ENCODE measurements around the gene OCIAD1.
"Not testable (repeated sequence)": the region's sequence is repeated elsewhere in the genome, so short reads cannot be mapped to it uniquely, and the experiment has no call there.

Gene OCIAD1

DNA sequence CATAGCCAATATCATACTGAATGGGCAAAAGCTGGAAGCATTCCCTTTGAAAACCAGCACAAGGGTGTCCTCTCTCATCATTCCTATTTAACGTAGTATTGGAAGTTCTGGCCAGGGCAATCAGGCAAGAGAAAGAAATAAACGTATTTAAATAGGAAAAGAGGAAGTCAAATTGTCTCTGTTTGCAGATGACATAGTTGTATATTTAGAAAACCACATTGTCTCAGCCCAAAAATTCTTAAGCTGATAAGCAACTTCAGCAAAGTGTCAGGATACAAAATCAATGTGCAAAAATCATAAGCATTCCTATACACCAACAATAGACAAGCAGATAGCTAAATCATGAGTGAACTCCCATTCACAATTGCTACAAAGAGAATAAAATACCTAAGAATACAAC is 9.5 kb upstream of the OCIAD1 start:
- not testable (repeated sequence) for DNase-seq

DNA sequence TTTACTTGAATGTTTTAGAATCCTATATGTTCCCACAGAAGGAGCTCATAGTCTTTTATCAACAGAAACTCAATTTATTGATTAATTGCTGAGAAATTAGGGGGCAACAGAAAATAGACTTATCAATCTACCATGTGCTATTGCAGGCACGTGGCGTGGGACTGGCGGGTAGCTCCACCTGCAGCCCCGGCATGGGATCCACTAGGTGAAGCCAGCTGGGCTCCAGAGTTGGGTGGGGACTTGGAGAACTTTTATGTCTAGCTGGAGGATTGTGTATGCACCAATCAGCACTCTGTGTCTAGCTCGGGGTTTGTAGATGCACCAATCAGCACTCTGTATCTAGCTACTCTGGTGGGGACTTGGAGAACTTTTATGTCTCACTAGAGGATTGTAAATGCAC is 3.3 kb upstream of the OCIAD1 start:
- DNase-seq: no peak

DNA sequence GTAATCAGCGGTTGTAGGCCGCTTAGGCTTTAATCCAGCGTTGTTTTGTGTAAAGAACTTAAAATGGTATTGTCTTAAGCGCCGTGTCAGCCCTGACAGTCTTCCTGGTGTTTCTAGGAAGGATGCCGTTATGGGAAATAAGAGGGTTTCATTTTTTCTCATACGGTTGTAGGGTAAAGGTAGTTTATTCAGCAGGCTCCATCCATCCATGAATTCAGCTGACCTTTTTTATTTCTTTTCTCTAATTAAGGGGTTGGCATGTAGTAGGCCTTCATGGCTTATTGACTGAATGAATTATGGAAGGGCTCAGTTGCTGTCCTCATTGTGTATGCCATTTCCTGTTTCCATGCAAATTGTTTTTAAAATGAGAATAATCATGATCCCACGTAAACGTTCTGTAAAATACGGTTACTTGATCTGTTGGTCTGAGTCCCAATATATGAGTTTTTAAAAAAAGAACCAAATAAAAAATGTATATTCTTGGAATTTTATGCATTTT is 693 bp downstream of the OCIAD1 start:
- DNase-seq: no peak

DNA sequence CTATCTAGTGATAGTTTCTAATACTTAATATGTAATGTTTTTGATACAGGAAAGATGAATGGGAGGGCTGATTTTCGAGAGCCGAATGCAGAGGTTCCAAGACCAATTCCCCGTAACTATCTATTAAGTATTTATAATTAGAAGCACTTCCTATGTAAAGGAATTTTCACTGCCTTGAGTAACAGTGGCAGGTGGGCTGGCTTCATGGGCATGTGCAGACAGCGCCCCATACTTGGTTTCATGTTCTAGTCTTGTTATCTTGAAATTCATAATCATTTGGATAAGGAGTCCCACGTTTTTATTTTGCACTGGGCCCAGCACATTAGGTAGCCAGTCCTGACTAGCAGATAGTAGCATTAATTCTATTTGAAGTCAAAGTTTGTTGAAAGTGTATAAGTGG is 1.7 kb downstream of the OCIAD1 start:
- DNase-seq: no peak

DNA sequence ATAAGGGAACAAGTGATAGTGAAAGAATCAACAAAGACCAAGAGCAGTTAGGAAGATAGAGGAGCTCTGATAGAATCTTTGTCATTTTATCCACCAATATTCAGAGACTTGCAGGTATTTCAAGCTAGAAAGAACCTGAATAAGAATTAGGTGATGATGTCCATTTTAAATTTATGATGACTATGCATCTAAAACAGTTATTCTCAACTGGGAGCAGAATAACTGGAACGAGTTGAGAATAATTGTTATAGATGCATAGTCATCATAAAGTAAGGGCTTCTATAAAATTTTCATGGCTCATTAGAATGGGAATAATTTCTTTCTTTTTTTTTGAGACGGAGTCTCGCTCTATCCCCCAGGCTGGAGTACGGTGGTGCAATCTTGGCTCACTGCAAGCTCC is 5.8 kb downstream of the OCIAD1 start:
- DNase-seq: no peak

DNA sequence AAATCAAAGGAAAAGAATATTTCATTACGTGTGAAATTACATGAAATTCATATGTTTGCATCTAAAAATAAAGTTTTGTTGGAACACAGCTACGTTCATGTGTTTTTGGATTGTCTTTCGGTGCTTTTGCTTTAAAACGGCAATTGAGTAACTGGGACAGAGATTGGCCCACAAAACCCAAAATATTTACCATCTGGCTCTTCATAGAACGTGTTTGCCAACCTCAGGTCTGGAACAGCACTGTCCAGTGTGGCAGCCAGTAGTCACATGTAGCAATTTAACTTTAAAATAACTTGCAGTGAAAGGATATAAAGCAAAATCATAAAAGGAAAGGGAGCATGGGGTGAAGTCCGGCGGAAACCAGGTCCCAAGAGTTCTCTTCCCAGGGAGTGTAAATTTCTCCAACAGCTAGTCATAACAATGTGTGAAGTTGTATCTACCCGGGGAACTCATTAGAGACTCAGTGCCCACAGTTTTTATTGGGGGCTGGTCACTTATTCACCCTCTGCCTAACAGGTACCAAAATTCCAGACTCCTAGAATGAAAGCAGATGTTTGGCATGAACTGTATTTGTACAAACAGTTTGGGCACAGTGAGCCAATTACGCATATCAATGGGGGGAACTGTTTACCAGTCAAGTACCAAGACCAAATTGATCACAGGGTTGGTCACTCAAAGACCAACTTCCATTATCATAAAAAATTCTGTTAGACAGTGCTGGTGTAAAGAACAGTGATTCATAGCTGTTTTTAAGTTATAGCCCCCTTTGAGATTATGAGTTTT is 10.3 kb downstream of the OCIAD1 start:
- DNase-seq: no peak

DNA sequence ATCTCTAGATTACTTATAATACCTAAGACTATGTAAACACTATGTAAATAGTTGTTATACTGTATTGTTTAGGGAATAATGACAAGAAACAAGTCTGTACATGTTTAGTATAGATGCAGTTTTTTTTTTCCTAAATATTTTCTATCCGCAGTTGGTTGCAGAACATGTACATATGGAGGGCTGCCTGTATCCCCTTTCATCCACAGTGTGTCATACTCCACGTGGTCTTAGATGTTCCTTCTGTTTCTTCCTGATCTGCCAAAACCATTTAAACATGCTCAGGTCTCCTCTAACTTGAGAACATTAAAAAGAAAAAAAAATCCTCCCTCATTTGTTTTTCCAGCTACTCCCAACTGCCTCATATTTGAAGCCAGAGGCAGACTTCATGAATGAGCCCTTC is 14.0 kb downstream of the OCIAD1 start:
- no peak for DNase-seq

DNA sequence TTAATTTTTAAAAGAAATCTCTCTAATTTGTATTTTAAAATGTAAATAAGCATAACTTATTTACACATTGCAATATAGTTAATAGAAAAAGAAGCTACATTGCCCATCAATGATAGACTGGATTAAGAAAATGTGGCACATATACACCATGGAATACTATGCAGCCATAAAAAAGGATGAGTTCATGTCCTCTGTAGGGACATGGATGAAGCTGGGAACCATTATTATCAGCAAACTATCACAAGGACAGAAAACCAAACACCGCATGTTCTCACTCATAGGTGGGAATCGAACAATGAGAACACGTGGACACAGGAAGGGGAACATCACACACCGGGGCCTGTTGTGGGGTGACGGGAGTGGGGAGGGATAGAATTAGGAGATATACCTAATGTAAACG is 17.9 kb downstream of the OCIAD1 start:
- not testable (repeated sequence) for DNase-seq

DNA sequence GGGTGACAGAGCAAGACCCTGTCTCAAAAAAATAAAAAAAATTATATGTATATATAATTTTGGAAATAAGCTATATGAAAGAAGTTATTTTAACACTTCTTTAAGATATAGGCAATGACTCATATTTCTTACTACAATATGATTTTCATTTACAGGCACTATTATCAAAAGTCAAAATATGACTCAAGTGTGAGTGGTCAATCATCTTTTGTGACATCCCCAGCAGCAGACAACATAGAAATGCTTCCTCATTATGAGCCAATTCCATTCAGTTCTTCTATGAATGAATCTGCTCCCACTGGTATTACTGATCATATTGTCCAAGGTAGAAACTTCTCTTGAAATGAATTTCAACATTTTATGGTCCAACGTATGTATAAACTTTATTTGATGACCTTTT is 20.8 kb downstream of the OCIAD1 start:
- no peak for DNase-seq

DNA sequence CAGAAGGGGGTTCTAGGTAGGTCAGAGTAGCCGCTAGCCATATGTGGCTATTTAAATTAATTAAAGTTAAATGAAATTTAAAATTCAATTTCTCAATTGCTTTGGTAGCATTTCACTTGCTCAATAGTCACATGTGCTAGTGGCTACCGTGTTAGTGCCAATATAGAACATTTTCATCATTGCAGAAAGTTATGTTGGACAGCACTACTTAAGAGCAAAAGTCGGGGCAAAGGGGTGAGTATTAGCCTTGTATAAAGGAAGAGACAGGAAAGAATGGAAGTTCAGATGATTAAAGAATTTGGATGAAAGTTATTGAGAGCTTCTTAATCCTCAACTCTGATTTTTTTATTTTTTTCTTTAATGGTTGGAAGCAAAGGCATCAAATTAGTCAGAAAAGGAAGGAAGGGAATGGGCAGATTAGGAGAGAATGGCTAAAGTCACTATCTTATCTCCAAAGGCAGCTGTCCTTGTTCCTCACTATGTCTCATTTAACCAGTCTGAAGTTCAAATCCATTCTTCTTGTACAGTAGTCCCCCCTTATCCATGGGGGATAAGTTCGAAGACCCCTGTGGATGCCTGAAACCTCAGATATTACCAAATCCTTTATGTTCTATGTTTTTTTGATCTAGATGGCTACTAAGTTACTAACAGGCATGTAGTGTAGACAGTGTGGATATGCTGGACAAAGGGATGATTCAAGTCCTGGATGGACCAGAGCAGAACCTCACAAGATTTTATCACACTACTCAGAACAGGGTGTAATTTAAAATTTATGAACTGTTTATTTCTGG is 22.9 kb downstream of the OCIAD1 start:
- no peak for DNase-seq

DNA sequence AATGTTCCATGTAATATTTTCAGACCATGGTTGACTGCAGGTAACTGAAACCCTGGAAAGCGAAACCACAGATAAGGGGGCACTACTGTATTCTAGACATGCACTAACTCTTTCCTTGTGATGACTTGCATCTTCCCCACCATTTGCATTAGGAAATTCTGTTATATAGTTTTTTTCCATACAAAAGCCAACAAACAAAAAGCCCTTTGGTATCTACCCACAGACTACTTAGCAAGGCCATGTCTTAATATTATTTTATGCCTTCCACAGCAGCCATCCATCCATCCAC is 23.5 kb downstream of the OCIAD1 start:
- no peak for DNase-seq

DNA sequence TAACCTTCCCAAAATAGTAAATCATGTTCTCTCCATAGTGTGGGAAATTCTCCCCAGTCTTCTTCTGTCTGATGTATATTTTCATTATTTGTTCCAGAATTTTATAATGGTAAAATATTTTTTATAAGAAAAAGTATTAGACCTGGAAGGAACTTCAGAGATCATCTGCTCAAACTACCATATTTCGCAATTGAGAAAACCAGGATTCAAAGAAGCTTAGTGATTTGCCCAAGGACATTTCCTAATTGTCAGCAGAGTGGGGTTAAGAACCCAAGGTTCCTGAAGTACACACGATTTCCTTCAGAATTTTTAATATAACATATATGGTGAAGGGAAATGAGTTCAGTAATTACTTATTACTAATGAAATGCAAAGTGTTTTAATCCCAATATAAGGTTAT is 24.1 kb downstream of the OCIAD1 start:
- no peak for DNase-seq

DNA sequence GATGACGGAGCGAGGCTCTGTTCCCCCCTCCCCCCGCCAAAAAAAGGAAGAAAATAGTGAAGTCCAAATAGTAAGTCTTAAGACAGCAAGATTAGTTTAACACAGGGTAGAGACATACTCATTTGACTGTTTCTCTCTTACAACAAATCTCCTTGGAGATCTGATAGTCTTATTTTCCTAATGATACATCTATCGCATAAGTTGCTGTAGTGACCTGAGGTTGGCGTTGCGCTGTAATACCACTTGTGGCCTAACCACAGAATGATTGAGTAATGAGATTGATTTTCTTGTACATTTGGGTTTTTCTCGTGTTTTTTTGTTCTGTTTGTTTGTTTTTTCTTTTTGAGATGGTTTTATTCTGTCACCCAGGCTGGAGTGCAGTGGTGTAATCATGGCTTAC is 27.2 kb downstream of the OCIAD1 start:
- no peak for DNase-seq

DNA sequence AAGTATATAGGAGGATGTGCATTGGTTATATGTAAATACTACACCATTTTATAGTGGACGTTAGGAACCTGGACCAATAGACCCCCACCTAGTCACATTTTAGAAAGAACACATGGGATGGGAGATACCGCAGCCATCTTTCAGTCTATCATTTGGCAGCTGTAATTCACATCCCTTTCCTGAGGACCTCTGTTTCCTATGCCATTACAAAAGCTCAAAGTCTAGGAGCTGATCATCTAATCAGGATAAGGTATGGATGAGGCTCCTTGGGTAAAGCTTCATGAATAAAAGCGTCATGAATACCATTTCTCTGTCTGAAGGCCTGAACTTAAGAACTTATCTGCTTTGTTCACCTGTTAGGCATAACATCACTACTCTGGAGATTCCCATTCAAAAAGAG is 31.1 kb downstream of the OCIAD1 start:
- no peak for DNase-seq

DNA sequence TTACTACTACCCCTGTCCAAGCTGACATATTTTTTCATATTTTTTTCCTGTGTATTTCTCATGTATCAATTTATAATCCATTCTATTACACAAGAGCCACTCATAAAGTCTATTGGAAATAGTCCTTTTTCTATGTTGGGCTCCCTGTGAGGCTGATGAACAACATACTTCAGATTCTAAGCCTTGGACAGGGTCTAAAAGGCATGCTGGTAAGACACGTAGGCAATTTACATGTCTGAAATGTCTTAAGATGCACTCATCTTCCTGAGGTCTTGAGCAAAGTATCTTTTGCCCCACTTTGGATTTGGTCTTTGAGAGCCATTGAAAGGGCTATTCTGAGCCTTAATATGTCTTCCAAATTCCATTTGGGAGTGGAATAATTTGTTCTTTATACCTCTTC is 31.8 kb downstream of the OCIAD1 start:
- DNase-seq: no peak

DNA sequence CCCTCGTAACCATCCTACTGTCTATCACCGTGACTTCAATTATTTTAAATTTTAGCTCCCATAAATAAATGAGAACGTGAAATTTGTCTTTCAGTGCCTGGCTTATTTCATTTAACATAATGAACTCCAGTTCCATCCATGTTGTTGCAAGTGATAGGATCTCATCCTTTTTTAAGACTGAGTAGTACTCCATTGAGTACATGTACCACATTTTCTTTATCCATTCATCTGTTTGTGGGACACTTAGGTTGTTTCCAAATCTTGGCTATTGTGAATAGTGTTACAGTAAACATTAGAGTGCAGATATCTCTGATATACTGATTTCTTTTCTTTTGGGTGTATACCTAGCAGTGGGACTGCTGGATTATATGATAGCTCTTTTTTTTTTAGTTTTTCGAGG is 32.8 kb downstream of the OCIAD1 start:
- no peak for DNase-seq

DNA sequence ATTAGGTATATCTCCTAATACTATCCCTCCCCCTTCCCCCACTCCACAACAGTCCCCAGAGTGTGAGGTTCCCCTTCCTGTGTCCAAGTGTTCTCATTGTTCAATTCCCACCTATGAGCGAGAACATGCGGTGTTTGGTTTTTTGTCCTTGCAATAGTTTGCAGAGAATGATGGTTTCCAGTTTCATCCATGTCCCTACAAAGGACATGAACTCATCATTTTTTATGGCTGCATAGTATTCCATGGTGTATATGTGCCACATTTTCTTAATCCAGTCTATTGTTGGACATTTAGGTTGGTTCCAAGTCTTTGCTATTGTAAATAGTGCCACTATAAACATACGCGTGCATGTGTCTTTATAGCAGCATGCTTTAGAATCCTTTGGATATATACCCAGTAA is 33.8 kb downstream of the OCIAD1 start:
- DNase-seq: not testable (repeated sequence)

DNA sequence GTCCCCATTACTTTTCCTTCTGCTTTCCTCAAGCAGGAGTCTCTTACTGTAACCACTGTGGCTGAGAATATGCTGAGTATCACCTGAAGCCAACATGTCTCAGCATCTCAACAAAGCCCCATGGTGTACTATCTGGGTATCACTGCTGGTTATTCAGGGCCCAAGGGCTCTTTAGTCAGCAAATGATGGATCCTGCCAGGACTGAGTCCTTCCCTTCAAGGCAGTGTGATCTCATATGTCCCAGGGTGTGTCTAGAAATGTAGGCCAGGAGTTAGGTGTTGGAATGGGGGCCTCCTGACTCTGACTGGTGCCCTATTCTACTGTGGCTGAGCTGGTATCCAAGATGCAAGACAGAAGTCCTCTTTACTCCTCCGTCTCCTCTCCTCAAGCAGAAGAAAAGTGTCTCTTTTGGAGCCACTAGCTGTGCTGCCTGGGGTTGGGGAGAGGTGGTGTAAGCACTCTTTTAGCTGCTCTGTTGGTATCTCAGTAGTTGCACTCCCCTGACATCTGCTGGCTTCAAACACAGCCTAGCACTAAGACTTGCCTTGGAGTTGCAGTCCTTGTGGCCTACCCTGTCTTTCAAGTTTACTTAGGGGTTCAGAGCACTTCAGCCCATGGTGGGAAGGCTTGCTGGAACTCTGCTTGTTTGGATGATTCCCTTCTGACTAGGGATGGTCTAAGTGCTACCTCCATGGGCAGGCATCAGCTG is 47.1 kb downstream of the OCIAD1 start:
- DNase-seq: no peak

DNA sequence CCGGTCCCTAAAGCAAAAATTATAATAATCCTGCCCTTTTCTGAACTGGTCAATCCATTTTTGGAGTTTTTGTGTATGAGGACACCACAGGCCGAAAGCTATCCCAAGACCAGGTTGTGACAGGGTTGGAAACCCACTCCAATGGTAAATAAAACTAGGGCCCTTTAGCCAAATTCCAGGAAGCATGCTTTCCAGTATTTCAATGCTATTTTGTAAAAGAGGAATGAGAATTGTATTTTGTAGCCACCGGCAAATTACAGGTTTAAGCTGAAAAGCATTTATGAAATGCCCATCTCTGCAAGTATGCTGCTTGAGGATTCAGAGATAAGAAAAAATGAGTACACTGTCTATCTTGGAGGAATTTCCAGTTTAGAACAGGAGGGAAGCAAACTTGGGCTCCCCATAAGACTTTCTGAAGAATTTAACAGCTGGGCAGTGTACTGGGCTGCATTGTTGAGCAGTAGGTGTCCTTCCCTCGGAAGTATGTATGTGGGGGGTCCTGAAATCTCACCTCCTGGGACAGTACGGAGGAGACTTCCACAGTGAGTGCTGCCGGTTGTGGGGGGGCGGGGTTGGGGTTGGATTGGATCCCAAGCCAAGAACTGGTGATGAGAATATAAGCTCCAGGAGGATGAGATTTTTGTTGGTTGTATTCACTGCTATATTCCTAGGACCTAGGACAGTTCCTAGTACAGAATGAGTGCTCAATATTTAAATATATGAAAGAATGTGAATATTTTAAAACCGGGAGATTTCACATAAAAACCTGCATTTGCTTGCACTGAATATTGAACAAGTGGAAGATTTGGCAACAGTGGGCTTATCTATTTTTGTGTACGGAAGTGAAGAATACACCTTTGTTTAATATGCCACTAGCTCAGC is 48.9 kb downstream of the OCIAD1 start:
- no peak for DNase-seq

DNA sequence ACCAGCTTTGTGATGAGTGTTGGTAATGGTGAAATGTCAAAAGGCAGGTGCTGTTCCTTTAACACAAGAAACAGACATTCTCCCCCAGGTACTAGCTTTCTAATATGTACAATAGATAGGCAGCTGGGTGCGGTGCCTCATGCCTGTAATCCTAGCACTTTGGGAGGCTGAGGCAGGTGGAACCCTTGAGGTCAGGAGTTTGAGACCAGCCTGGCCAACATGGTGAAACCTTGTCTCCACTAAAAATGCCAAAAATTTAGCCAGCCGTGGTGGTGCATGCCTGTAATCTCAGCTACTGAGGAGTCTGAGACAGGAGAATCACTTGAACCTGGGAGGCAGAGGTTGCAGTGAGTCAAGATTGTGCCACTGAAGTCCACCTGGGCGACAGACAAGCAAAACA is 50.8 kb downstream of the OCIAD1 start:
- not testable (repeated sequence) for DNase-seq

DNA sequence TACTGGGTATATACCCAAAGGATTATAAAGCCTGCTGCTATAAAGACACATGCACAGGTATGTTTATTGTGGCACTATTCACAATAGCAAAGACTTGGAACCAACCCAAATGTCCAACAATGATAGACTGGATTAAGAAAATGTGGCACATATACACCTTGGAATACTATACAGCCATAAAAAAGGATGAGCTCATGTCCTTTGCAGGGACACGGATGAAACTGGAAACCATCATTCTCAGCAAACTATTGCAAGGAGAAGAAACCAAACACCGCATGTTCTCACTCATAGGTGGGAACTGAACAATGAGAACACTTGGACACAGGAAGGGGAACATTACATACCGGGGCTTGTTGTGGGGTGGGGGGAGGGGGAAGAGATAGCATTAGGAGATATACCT is 58.9 kb downstream of the OCIAD1 start:
- not testable (repeated sequence) for DNase-seq

DNA sequence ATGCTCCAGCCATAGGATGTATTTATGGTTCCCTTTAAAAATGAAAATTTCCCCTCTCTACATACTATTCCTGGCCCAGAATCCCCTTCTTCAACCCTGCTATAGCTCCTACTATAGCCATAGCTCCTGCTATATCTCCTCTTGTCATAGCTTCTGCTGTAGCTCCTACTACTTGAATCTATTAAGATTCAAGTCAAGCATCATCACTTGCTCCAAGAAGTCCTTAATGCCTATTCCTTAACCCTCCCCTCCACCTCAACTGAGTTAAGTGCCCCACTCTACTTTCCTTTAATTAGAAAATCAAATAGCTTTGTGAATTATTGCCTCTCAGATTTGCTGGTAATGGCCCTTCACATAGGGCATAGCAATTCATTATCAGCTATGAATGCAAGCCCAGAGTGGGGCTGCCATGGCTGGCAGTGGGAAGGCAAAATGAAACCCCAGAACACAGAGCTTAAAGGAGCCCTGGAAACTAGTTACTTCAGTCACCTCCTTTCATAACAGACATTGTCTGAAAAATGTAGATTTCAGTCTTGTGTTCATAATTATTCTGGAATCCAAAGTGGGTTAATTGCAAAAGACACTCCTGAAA is 60.2 kb downstream of the OCIAD1 start:
- no peak for DNase-seq

DNA sequence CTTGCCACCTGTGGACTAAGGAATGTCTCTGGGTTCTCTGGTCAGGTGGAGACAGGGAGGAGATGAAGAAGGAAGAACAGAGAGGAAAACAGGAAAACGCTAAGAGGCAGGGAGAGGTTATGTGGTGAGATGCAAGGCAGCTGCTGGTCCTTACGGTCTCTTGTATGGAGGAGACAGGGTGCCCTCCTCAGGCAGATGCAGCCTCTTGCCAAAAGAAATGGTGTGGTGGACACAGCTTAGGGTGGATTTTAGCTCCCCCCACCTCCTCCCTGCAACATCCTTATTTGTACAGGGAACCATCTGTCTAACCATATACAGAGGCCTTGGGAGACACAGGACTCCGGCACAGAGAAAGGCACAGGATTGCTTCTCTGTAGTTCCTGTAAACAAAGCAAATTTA is 66.0 kb downstream of the OCIAD1 start:
- no peak for DNase-seq
